ENCODE data around the gene DNMBP.

GRCh38 chr10:99964791-99965190 lies 45.0 kb downstream of the DNMBP start:
- no peak for TF ChIP-seq POLR2A (IDR thresholded peaks at IDR 0.05)
- no peak for TF ChIP-seq CTCF (IDR thresholded peaks at IDR 0.05)
- TF ChIP-seq POLR2AphosphoS5 (IDR thresholded peaks at IDR 0.05) = no peak
- TF ChIP-seq EP300 (IDR thresholded peaks at IDR 0.05) = no peak
